ELF-1 (cell line): ENCODE data around the gene SPACA6.

Source experiments
- DNase-seq: peaks from one replicate; pipeline ENCODE4 v3.0.0-alpha.2; 2016; ENCODE audit warnings: low read depth, low spot score

Gene SPACA6

GRCh38 chr19:51688671-51689571 lies 4.2 kb upstream of the SPACA6 start:
- peak; percentile 93 for DNase-seq

GRCh38 chr19:51689751-51690453 lies 3.2 kb upstream of the SPACA6 start:
- peak; percentile 81 for DNase-seq

- DNase-seq, result peak; percentile 88
These were observed 2.6 kb upstream of the SPACA6 start for GRCh38 chr19:51690454-51691073.

GRCh38 chr19:51691074-51691583 lies 2.0 kb upstream of the SPACA6 start:
- DNase-seq, result peak; percentile 43

GRCh38 chr19:51691584-51692428 lies 1.3 kb upstream of the SPACA6 start:
- DNase-seq, result no peak

GRCh38 chr19:51692468-51692867 lies 662 bp upstream of the SPACA6 start:
- no peak for DNase-seq

- DNase-seq, result no peak
These were observed 689 bp downstream of the SPACA6 start for GRCh38 chr19:51693819-51694218.

- no peak for DNase-seq
These were observed 1.4 kb downstream of the SPACA6 start for GRCh38 chr19:51694318-51695085.

GRCh38 chr19:51695088-51695487 lies 2.0 kb downstream of the SPACA6 start:
- no peak for DNase-seq

GRCh38 chr19:51695702-51696315 lies 2.7 kb downstream of the SPACA6 start:
- no peak for DNase-seq

- DNase-seq, result no peak
These were observed 3.5 kb downstream of the SPACA6 start for GRCh38 chr19:51696606-51697005.

GRCh38 chr19:51697169-51697776 lies 4.1 kb downstream of the SPACA6 start:
- no peak for DNase-seq

- no peak for DNase-seq
These were observed 5.2 kb downstream of the SPACA6 start for GRCh38 chr19:51698296-51698695.

GRCh38 chr19:51699170-51699569 lies 6.0 kb downstream of the SPACA6 start:
- no peak for DNase-seq

- DNase-seq, result no peak
These were observed 8.5 kb downstream of the SPACA6 start for GRCh38 chr19:51701468-51702100.

GRCh38 chr19:51702103-51702824 lies 9.1 kb downstream of the SPACA6 start:
- DNase-seq, result peak; percentile 87

GRCh38 chr19:51702825-51703574 lies 9.9 kb downstream of the SPACA6 start:
- peak; percentile 81 for DNase-seq
